ENCODE measurements around the gene NDUFA11.
A peak's percentile ranks its signal among the peaks of the same experiment; 100 is the strongest.

DNA sequence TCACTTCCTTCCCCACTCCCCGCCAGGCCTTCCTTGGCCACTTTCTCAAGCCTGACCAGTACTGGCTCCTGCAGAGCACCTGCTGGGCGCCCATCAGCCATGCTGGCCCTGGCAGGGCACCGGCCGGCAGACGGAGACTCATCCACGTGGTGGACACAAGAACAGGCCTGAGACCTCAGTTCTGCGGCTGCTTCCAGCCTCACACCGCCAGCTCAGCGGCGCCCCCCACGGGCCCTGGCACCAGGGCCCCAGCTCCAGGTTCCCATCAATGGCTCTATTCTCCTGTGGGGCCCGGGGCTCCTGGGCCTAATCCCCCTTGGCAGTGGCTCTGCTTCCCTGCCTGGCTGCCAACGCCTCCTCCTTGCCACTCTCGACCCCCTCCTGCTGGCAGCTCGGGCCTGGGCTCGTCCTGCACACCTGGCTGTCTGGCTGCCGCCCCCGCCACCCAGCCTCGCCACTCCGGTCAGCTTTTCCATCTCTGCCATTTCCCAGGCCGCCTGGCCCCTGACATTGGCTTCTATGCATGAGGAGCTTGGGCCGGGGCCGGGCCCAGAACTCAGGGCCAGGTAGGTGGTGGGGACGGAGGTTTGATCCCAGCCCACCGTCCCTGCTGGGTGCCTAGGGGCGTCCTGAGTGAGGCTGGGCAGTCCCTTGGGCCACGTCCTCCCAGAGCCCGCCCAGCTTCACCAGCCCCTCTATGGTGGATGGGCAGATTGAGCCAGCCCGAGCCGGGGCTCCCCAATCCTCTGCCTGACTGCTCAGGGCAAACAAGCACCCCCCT is 6.2 kb downstream of the NDUFA11 start:
- TF ChIP-seq, protein P1, sequence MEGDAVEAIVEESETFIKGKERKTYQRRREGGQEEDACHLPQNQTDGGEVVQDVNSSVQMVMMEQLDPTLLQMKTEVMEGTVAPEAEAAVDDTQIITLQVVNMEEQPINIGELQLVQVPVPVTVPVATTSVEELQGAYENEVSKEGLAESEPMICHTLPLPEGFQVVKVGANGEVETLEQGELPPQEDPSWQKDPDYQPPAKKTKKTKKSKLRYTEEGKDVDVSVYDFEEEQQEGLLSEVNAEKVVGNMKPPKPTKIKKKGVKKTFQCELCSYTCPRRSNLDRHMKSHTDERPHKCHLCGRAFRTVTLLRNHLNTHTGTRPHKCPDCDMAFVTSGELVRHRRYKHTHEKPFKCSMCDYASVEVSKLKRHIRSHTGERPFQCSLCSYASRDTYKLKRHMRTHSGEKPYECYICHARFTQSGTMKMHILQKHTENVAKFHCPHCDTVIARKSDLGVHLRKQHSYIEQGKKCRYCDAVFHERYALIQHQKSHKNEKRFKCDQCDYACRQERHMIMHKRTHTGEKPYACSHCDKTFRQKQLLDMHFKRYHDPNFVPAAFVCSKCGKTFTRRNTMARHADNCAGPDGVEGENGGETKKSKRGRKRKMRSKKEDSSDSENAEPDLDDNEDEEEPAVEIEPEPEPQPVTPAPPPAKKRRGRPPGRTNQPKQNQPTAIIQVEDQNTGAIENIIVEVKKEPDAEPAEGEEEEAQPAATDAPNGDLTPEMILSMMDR (IDR thresholded peaks at IDR 0.05; ENCODE audit: low read depth, low read length) = peak; percentile 26; the same call in 1 of the 2 replicates
- no peak for TF ChIP-seq EZH2phosphoT487 (IDR thresholded peaks at IDR 0.05; ENCODE audit: low read depth)

Measured in OCI-LY3 (cell line).